ENCODE results near the gene FYN.
A peak's percentile ranks its signal among the peaks of the same experiment; 100 is the strongest.
"Not testable (repeated sequence)": the region's sequence is repeated elsewhere in the genome, so short reads cannot be mapped to it uniquely, and the experiment has no call there.

The FYN gene

DNA sequence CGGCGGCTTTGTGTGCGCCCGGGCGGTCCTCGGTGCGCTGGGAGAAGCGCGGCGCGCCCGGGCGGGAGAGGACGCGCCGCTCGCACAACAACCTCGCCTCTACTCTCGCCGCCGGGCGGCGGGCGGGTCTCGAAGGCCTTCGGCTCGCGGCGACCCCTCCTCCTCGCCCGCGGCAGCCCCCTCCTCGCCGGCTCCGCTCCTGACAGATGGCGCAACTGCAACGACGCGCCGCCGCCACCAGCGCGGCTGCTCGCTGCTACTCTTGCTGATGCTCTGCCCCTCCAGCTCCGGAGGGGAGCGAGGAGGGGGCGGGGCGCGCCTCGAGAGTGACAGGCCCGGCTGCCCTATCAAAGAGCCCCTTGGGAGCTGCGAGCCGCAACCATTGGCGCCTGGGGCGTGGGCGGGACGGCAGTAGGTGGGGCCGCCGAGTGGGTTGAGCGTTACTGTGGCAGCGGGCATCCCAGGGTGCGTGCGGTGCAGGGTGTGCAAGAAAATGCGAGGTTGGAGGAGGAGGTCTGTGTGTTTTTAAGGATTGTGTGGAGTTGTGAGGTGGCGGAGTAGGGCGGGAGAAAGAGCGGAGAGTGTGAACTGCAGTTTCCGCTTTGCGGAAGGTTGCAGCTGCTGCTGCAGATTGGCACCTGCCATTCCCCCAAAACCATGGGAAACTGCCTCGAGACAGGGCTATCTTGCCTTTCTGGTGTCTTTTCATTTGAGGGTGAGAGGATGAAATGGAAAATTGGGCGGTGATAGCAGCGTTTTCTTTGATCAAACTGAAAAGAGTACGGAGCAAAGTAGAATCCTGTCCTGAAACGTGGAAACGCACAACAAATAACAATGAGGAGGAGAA, at the start of gene FYN:
TSS of gene FYN (minus strand) at position 275 of the 847 bp plus-strand sequence. CDS start 153,401 bp downstream, outside the sequence.
- peak; percentile 83 for ATAC-seq
- peak; percentile 100 for DNase-seq

DNA sequence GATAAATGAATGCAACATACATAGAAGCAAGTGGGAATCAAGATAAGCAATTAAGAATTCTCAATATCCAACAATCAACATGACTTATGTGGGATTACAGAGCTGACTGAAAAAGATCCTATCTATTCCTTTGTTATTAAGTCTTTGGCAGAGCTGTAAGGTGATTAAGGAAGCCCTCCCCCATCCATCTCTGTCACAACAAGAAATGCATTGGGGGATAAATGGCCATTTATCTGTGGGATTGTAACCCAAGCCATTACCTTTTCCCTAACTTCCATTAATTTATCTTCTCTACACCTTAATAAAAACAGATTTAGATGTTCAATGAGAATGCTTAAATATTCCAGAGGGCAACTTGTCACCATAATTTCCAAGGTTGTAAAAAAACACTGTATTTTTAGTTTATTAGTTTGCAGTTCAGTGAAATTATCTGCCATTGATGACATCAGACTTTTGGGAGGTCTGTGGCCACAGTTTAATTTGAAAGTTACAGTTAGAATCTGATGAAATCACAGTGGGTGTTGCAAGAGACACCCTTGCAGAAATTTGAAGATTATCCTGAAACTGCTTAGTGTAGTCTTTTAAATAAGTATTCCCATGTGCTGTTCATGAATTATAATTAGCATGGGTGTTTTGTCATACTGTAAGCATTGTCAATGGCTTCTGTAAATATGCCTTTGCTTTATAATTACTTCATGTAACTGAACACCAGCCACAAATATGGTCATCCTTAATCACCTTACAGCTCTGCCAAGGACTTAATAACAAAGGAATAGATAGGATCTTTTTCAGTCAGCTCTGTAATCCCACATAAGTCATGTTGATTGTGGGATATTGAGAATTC, 49.4 kb upstream of the FYN start:
- no peak for ATAC-seq
- DNase-seq = no peak

DNA sequence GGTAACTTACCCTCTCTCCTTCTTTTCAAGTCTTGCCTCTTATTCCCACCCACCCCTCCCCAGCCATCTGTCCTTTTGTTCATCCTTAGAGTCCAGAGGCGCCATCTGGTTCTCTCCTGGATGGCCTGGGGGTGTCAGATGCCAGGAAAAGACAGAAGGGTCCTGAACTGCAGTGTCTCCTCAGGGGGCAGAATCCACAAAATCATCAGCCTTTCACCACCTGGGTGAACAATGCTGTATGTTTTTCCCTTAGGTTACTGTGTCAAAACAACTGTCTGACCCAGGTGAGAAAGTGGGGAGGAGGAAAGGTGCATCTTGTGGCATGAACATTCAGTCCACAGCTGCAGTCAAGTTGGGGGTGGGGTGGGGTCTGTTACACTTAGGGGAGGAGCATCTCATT, 47.9 kb upstream of the FYN start:
- DNase-seq = no peak
- ATAC-seq = no peak

DNA sequence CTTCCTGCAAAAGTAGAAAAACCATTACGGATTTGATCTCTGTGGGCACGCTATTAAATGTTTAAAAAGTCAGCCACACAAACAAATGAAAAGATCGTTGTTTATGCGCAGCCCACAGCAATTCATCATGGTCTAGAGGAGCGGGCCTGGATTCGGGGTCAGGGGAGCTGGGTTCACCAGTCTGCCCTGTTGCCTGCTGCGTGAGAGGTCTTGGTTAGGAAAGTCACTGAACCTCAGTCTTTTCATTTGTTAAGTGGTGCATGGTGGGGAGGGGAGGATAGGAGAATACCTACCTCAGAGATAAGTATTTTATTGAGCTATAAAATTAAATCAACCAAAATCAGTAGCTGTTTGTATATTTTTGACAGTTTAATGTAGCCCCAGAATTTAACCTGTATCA, 47.3 kb upstream of the FYN start:
- DNase-seq (no peak), ATAC-seq (no peak)

DNA sequence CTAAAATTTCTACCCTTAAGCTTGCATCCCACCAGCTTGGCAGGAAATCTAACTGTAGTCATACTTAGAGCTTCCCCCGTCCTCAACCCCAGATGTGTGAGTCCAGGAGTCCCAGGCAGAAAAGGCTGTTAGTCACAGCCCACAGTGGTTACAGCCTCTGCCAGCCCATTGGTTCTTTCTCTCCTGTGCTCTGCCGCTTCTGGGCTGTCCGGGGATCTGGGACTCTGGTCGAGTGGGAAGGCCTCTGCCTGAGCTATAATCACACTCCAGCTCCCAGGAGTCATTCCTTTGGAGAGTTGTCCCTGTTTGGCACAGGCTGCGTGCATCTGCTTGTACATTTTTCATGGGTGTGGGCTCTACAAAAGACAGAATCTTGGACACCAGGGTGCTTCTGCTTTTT, 45.6 kb upstream of the FYN start:
- ATAC-seq = peak; percentile 65
- DNase-seq = no peak

DNA sequence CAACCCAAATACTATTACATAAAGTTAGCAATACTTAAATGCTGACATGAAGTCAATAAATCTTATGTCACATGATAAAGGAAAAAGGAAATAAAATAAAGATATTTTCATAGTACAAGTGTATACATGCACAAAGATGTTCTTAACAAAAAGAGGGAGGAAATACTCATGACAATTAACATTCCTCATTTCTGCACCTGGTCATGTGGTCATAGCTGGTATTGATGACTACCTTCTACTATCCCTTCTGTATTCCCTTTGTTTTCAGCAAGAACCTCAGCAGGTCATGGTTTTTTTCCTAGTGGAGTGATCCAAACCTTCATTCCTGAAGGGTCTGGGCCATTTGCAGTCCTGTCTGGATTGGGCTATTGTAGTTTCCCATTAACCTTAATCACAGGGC, 43.5 kb upstream of the FYN start:
- DNase-seq (no peak), ATAC-seq (no peak)

DNA sequence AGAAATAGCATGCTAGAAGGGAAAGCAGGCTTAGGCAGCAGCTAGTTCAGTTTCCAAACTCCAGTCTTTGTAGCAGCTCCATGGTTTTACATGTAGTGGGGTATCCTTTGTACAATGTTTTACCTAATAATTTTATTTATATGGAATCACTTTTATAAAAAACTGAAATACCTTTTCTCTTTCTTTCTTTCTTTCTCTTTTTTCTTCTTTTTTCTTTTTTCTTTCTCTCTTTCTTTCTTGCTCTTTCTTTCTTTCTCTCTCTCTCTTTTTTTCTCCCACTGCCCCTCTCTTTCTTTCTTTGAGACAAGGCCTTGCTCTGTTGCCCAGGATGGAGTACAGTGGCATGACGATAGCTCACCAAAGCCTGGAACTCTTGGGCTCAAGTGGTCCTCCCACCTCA, 41.4 kb upstream of the FYN start:
- DNase-seq (no peak), ATAC-seq (no peak)

DNA sequence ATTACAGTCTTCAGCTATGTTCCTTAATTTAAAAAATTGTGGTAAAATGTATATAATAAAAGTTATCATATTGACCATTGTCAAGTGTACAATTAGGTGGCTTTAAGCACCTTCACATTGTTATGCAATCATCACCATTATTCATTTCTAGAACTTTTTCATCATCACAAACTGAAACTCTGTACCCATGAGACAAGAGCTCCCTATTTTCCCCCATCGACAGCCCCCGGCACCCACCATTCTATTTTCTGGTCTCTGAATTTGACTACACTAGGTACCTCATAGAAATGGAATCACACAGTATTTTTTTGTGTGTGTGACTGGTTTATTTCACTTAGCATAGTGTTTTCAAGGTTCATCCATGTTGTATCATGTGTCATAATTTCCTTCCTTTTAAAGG, 39.7 kb upstream of the FYN start:
- ATAC-seq (no peak), DNase-seq (no peak)

DNA sequence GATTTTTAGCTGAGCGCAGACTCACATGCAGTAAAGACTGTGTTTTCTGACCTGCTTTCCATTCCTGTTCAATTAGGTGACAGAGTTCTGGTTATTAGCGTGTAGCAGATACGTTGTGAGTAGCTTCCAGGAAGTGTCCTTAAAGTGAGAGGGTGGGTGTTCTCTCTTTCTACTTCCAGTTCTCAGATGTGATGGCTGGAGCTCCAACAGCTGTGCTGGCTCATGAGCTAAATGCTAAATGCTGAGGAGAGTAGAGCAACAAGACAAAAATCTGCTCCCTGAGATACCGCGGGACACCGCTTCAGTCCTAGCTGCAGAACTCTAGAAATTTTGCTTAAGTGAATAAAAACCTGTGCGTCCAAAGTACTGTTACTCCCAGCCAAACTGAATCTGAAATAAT, 38.2 kb upstream of the FYN start:
- no peak for ATAC-seq
- DNase-seq = no peak

DNA sequence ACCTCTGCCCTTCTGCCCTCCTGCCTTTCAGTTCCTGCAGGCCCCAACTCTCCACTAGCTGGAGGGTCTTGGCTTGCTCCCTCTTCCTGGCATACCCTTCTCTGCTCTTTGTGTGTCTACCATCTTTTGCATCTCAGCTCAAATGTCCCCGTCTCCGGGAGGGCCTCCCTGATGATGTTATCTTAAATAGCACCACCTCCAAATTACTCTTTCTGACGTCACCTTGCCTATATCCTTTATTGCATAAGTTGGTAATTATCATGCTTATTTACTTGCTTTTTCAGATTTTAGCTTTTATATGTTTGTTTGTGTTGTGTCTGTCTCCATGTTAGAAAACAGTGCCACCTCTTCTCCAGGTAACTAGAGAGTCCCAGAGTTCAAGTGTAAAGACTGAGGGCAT, 36.0 kb upstream of the FYN start:
- DNase-seq (no peak), ATAC-seq (no peak)

DNA sequence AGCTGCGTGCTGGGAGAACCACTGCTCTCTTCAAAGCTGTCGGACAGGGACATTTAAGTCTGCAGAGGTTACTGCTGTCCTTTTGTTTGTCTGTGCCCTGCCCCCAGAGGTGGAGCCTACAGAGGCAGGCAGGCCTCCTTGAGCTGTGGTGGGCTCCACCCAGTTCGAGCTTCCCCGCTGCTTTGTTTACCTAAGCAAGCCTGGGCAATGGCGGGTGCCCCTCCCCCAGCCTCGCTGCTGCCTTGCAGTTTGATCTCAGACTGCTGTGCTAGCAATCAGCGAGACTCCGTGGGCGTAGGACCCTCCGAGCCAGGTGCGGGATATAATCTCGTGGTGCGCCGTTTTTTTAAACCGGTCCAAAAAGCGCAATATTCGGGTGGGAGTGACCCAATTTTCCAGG, 35.1 kb upstream of the FYN start:
- ATAC-seq, DNase-seq: not testable (repeated sequence)

DNA sequence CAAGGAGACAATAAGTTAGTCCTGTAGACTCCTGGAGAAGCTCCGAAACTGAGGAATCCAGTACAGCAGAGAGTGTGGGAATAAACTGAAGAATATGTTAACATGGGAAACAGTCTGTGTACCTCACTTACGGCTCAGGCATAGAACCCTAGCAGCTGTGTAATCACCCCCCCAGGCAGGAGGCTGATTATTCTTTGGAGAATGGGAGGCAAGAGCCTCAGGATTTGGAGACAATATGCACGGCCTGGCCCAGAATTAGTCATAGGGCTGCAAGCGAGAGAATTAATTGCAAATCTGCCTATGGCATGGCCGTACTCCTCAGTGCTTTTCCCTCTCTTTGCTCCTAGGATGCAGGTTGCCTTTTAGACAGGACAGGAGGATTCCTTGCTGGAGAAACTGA, 27.5 kb upstream of the FYN start:
- DNase-seq (no peak), ATAC-seq (no peak)

DNA sequence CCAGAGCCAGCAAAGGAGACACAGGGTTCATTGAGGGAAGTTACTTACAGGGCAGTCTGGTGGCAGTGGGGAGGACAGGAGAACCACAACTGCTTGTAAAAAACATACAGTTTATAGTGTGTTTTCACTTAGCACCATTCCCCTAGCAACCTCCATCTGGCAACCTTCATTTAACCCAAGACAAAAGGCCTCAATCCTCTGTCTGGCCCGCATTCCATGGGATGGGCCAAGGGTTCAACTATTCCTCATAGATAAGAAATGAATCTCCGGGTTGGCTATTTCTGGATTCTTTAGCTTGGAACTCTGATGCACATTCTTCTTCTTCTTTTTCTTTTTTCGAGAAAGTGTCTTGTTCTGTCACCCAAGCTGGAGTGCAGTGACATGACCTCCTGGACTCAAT, 26.3 kb upstream of the FYN start:
- DNase-seq (no peak), ATAC-seq (no peak)

DNA sequence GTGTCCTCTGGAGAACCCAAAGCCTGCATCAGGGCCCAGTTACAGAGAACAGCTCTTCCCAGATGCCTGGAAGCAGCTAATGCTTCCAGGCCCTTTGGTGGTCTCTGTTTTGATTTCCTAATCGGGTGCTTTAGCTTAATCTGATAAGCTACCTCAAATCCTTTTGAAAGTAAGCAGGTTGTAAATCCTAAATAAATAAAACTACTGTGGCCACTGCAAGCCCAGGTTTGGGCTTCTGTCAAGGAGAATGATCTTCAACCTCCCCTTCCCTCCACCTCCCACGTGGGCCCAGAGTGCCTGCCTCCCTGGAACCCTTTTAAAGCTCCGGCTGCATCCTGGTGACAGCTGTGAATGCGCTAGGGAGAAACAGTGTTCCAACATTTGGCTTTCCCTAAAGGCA, 25.2 kb upstream of the FYN start:
- ATAC-seq (no peak), DNase-seq (no peak)

DNA sequence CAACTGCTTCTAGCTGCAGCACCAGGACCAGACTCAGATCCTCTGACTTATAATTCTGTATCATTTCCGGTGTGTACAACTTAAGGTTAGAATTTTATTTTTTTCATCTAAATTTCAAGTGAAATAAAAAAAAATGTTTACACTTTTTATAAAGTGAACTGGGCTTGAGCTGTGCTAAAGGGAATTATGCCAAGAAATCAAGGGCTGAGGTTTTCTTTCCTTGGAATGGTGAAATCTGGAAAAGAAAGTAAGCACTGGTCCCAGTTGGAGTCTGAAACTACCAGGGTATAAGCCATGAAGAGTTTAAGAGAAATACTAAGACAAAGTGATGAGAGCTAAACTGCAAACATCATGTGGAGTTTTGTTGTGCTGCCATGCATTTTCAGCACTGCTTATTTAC, 21.7 kb upstream of the FYN start:
- no peak for DNase-seq
- ATAC-seq = no peak

DNA sequence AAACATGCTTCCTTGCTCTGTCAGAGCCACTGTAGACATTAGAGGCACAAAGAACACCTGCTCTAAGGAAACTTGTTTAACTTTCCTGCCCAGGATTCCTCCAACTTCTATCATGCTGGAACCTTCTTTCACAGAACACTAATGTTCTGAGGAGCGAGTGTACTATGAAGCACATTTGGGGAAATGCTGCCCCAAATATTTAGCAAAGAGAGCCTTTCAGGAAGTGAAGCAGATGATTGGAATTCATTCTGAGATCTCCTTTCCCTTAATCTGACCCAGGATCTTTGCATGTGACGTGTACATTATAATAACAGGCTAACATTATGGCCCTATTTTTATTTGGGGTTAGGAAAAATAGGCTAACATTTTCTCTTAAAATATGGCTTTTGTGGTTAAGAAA, 21.0 kb upstream of the FYN start:
- DNase-seq = no peak
- no peak for ATAC-seq

DNA sequence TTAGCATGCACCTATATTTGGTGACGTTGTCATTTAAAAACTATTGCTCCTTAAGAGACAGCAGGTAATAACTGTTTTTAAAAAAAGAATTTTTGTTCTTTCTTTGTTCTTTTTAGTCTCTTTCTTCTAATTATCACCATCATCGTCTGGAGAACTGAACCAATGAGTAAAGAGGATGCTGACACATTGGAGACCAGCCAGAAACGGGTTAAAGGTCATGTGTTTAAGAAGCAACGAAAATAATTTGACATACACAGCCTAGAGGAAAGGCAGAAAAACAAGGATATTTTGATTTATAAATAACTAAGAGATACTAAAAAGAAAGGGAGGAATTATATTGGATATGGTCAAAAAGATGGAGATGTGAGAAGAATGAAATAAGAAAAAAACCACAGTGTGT, 19.2 kb upstream of the FYN start:
- no peak for ATAC-seq
- no peak for DNase-seq

DNA sequence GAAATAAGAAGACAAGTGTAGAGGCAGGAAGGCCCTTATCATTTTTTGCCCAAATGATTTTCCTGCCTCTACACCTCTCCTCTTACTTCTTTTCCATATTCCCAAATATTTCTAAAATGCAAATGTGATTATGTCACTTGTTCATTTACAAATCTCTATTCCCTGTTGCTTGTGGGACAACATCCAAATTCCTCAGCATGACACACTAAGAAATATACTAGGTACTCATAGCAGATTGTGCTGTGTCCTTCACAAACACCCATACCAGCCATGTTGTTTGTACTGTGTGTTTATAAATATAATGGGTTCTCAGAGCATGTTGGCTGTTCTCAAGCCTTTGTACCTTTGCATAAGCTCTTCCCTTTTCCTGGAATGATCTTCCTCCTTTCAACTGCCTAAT, 17.7 kb upstream of the FYN start:
- ATAC-seq (no peak), DNase-seq (no peak)

DNA sequence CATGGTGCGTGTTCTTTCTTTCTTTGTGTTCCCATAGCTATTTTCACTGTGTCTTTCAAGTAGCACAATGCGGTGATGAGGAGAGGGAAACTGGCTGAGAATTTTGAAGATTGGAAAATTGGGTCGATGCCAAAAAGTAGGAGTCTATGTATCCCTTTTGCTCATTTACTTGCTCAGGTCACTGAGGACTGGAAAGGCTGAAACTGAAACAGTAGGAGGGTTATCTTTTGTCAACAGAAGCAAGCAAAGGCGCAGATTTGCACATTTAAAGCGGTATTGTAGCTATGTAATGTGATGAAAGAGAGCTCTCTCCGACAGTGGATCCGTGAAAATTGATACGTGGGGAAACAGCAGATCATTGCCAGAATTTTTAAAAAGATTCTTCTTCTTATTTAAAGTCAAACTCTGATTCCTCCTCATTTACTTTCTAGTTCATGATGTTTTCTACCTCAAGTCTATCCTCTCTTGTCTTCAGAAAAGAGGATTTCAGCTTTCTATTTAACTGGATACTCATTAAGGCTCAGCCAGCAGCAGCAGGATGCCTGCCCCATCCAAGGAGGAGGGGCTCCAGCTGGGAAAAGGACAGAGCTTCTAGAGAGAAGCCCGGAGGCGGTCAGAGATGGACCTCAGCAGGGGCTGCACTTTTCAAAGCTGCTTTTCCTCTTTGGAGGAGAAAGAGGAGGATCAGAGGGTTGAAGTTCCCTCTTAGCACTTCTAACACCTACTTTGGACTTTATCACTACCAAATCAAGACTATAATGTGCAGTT, 15.9 kb upstream of the FYN start:
- DNase-seq = no peak
- ATAC-seq = no peak

DNA sequence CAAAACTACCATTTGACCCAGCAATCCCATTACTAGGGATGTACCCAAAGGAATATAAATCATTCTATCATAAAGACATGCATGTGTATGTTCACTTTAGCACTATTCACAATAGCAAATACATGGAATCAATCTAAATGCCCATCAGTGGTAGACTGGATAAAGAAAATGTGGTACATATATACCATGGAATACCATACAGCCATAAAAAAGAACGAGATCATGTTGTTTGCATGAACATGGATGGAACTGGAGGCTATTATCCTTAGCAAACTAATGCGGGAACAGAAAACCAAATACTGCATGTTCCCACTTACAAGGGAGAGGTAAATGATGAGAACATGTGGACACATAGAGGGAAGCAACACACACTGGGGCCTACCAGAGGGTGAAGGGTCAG, 13.5 kb upstream of the FYN start:
- not testable (repeated sequence) for DNase-seq, ATAC-seq

DNA sequence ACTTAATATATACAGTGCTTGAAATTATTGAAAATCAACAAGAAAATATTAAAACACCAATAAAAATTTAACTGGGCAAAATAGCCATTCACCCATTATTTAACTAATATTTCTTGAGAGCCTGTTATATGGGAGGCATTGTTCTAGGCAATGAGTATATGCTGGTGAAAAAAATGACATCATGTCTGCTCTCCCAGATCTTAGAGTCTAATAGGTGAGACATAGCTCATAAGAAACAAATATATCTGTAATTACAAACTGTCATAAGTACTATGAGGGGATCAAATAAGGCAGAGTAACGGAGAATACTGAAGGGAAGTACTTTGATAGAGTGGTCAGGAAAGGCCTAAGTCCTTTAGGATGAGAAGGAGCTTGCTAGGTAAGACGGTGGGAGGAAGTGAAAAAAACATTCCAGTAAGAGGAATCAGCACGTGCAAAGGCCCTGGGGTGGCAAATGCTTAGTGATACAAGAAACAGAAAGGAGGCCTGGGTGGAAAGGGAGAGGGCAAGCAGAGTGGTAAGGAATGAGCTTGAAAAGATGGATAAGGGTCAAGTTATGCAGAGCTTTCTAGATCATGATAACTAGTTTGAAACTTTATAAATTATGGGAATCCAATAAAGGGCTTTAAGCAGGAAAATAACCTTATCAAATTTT, 12.2 kb upstream of the FYN start:
- ATAC-seq (no peak), DNase-seq (no peak)

DNA sequence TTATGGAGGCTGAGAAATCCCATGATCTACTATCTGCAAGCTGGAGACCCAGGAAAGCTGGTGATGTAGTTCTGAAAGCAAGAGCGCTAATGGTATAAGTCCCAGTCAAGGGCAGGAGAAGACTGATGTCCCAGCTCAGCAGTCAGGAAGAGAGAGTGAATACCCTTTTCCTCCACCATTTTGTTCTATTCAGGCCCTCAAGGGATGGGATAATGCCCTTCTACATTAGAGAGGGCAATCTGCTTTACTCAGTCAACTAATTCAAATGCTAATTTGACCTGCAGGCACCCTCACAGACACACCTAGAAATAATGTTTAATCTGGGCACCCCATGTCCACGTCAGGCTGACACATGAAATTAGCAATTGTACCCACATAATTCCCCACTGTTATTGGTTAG, 10.8 kb upstream of the FYN start:
- ATAC-seq (no peak), DNase-seq (no peak)
